HG03342 (cell line): ENCODE measurements around the gene TET3.

ENCODE experiments used
- ATAC-seq: cut with Tn5 transposase; IDR thresholded peaks from one replicate; pipeline ENCODE4 v1.9.1; 2021; ENCODE audit warnings: mild to moderate bottlenecking, moderate library complexity; ENCODE audit not compliant: unreplicated experiment

Gene TET3

GRCh38 chr2:74027496-74027895 lies 42.8 kb downstream of the TET3 start:
- ATAC-seq = no peak

GRCh38 chr2:74028290-74028689 lies 43.6 kb downstream of the TET3 start:
- ATAC-seq = no peak

GRCh38 chr2:74028741-74029140 lies 44.0 kb downstream of the TET3 start:
- no peak for ATAC-seq

- no peak for ATAC-seq
These were observed 45.1 kb downstream of the TET3 start for GRCh38 chr2:74029714-74030397.

GRCh38 chr2:74031221-74031620 lies 46.5 kb downstream of the TET3 start:
- no peak for ATAC-seq

GRCh38 chr2:74031959-74032287 lies 47.2 kb downstream of the TET3 start:
- ATAC-seq = no peak

GRCh38 chr2:74033375-74033774 lies 48.7 kb downstream of the TET3 start:
- ATAC-seq = no peak
